ENCODE measurements around the gene FN1. TPM values are rescaled to one million over a fixed set of nuclear protein-coding genes. Genes with fewer than 3 reads are reported as not detected.
A peak's percentile ranks its signal among the peaks of the same experiment; 100 is the strongest.

The FN1 gene
- total RNA-seq, 1 experiment from 2014 or later = 3,699 TPM

GRCh38 chr2:215407590-215408264 lies 28.1 kb downstream of the FN1 start:
- DNase-seq (ENCODE audit: low read depth) = no peak

DNA sequence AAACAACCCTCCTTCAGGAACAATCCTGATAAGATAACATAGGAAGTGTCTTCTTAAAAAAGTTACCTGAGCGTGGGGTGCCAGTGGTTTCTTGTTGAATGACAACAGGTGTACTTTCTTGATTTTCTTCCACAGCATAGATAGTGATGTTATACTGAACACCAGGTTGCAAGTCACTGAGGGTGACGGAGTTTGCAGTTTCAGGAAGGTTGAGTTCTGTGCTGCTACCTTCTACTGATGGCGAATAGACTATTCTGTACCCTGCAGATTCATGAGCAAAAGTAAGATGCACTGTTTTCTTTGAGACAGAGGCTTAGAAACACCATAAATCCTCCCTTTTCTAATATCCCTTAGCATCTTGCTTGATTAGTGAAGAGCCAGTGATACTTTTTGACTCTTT lies 28.8 kb downstream of the FN1 start:
- DNase-seq (ENCODE audit: low read depth) = no peak

DNA sequence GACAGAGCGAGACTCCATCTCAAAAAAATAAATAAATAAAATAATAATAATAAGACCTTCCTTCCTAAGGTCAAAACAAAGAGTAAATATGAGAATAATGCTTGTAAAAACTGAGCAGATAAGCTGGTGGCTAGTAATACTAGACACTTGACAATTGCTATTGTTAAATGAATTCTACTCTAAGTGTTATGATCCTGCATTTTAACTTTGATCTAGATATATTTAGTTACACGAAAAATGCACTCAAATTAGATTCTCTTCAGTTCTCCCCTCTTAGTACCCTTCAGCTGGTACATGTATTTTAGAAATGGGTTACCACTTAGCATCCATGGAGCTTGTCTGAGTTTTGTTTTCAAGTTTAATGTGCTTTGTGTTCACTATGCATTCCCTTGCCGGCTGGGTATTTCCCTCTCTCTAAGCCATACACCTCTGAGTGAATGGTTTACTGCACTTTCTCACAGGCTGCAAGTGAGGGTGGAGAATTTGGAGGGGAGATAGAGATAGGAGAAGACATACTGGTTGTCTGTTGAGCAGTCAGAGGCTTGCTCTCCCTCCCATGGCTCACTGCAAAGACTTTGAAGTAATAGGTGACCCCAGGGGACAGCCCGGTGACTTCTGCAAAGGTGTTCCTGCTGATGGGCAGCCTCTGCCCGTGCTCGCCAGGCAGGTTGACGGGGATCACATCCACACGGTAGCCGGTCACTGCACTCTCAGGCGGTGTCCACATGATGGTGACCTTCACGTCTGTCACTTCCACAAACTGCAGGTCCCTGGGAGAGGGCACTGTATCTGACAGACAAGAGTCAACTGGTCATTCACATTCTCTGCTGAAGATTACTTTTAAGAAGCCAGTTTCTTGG lies 29.9 kb downstream of the FN1 start:
- DNase-seq (ENCODE audit: low read depth) = no peak

DNA sequence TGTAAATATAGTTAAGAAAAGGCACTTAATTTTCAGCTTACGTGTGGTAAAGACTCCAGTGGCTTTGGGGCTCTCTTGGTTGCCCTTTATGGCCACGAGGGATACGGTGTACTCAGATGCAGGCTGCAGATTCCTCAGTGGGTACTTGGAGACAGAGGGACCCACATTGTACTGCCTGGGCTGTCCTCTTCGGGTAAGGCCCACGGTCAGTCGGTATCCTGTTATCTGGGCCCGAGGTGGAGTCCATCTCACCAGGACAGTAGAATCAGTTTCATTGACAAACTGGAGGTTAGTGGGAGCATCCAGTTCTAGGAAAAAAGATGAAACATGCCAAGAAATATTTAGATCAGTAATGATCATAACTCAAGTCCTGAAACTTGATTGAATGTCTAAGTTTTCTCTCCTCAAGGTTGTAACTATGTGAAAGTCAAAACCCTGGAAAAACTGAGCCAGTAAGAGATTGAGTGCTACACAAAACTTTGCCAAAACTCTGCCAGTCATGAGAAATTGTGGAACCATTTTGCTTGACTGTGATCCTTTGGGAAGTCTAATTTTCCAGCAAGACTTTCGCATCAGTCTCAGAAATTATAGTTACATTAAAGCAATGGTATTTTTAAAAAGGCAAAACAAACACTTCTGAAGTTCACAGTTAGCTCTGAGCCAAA lies 31.4 kb downstream of the FN1 start:
- DNase-seq (ENCODE audit: low read depth) = no peak

GRCh38 chr2:215403441-215404347 lies 32.2 kb downstream of the FN1 start:
- DNase-seq (ENCODE audit: low read depth) = no peak

- peak; percentile 99 for DNase-seq (ENCODE audit: low read depth)
Measured at GRCh38 chr2:215401896-215402379, 33.9 kb downstream of the FN1 start.

- DNase-seq (ENCODE audit: low read depth) = no peak
Measured at GRCh38 chr2:215399067-215399716, 36.7 kb downstream of the FN1 start.

DNA sequence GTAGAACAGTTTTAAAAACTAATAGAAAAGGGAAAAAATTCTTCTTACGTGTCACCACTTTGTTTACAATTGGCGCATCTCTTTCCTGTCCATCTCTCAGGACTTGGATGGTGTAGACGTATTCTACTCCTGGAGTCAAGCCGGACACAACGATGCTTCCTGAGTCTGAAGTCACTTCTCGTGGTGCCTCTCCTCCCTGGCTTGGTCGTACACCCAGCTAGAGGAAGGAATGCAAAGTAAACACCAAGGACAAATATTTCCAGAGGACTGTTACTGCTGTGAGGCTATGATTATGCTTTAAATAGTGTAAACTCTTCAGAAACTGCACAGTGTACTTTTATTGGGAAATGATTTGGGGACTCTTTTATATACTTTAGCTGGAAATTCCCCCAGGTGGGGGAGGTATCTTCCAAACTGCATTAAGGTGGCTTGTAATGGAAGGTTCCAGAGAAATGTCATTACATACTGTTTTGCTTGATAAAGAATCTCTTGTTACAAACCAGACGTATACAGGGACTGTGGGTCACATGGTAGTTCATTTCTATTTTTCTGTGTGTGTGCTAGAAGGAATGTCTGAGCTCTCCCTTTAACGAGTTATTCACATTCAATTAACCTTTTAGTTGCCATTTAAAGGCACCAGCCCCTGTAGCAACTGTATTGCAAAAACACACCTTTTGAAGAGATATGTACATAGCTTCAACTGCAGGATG lies 38.1 kb downstream of the FN1 start:
- no peak for DNase-seq (ENCODE audit: low read depth)

DNA sequence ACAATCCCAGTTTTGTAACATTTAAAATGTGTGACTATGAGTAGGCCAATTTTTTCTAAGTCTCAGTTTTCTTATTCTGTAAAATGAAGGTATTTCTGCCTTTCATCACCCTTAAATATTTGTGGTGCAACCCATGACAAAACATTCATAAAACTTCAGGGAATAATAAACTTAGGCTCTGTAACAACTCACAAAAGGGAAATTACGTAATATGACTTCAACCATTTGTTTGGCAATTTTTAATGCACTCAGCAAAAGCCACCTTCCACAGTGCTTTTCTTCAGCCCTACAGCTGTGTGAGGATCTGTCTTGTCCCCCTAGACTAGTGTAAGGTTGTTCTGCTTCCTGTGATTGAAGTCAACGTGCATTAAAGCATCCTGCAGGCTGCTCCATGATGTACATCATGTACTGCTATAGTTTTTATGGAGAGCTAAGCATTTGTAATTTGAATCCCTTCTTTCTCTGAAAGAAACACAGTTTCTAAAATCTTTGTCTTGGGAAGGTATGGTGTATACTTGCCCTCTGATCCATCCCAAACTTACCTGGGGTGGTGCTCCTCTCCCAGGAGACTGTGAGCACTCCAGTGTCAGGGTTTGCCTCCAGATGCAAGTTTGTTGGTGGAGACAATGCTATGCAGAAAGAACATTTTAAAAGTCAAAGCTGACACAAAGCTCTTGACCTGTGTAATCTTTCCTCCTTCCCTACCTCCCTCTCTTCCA lies 39.1 kb downstream of the FN1 start:
- DNase-seq (ENCODE audit: low read depth) = peak; percentile 49

DNA sequence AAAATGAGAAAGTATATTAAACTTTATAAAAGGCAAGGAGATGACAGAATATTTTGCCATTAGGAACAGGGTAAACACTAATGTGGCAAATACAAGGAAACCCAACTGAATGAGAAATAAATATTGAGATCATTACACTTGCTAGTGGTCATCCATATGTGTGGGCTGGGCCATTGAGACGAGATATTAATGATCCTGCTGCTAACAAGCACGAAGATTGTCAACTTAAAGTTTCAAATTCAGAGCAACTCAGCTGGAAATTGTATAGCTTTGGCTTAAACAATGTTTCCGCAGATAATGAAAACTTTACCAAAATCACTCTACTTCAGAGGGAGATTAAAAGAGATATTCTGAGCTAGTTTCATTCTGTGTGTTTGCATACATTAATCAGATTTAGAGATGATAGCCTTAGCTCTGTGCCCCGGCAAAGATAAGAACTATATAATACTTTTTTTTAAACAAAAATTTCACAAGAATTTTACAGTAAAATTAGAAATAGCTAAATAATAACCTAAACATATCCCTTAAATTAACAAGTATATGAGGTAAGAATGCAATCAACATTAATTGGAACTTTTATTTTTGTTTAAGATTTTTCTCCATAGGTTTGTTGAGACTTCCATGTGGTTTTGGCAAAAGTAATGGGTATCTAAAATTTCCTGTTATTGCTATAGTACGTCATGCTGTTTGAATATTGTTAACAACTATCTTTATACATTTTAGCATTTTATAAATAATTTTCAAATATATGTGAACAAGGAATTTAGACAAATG lies 40.0 kb downstream of the FN1 start:
- no peak for DNase-seq (ENCODE audit: low read depth)

GRCh38 chr2:215394102-215394805 lies 41.6 kb downstream of the FN1 start:
- no peak for DNase-seq (ENCODE audit: low read depth)

DNA sequence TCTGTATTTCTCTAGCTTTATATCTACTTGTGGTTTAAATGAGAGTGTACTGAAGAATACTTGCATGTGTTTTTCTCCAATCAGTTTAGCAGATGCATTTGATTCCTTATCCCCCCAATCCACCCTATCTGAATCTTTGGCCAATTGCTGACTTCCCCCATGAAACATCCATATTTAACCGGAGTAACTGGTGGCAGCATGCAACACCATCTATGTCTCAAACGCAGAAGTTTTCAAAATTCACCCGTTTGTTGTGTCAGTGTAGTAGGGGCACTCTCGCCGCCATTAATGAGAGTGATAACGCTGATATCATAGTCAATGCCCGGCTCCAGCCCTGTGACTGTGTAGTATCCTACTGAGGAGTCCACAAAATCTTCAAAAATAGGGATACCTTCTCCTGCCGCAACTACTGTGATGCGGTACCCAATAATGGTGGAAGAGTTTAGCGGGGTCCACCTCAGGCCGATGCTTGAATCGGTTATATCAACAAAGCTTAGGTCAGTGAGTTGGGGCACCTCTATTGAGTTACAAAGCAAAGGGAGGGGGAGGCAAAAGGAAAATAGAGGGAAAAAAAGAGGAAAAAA lies 43.1 kb downstream of the FN1 start:
- DNase-seq (ENCODE audit: low read depth) = no peak

DNA sequence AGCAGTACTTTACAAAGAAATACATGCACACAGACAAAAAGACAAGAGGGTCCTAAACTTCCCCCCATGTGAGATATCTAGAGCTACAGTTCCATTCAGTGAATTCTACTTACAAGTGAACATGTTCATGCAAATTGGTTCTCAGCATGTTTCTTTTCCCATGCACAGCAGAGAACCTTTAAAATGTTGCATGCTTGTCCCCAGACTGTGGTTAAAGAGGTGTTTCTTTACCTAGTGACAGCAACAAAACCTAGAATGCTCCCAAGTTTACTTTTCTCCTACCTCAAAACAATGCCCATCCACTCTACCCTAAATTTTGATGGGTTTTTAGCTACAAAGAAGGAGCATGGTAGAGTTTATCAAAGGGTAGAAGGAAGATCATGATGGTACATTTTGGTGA lies 43.7 kb downstream of the FN1 start:
- no peak for DNase-seq (ENCODE audit: low read depth)

- no peak for DNase-seq (ENCODE audit: low read depth)
Measured at GRCh38 chr2:215391531-215391930, 44.3 kb downstream of the FN1 start.

DNA sequence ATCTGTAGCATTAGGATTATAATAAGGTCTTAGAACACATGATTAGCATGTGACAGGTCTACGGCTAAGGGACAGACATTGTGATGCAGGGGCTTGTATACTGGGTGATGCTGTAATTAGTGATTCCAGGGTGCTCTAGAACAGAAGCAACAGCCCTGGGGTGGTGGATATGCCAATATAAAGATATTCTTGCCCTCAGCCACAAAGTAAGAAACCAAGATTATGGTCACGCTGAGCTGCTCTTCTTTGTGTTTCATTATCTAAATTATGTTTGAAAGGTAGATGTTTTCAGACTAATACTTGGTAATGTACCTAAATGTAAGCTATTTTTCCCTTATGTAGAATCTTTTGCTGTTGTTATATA lies 45.3 kb downstream of the FN1 start:
- no peak for DNase-seq (ENCODE audit: low read depth)

- DNase-seq (ENCODE audit: low read depth) = no peak
Measured at GRCh38 chr2:215388002-215388728, 47.7 kb downstream of the FN1 start.

DNA sequence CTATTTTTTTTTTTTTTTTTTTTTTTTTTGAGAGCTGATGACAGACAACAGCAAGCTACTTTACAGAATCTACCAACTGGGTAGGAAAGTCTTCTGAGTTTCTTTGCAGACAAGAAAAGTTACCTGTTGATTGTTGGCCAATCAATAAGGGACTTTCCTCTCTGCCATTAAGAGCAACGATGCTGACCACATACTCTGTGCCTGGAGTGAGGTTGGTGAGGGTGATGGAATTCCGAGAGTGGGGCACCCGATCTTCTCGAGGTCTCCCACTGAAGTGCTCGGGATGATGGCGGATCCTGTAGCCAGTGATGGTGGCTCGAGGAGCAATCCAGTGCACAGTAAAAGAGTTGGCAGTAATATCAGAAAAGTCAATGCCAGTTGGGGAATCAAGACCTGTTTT lies 49.3 kb downstream of the FN1 start:
- DNase-seq (ENCODE audit: low read depth) = no peak
